Mesothelial cell of epicardium (in vitro differentiated cells): ENCODE results near the gene IL22RA1. TPM values are rescaled to one million over a fixed set of nuclear protein-coding genes. Genes with fewer than 3 reads are reported as not detected.

Experiments used
- DNase-seq, 2 experiments: peaks; one replicate each; pipeline ENCODE4 v3.0.0; 2021; ENCODE audit warnings: low spot score in 2 of 2; ENCODE audit not compliant: unreplicated experiment in 2 of 2
- H3K27ac Mint-ChIP-seq: 2 replicates; pipeline ENCODE4 v1.8.0; 2021; ENCODE audit warnings: mixed read lengths
- H3K27me3 Mint-ChIP-seq: 2 replicates; pipeline ENCODE4 v1.8.0; 2021; ENCODE audit warnings: low read depth, mixed read lengths
- H3K36me3 Mint-ChIP-seq: 2 replicates; pipeline ENCODE4 v1.8.0; 2021; ENCODE audit warnings: mixed read lengths
- H3K4me1 Mint-ChIP-seq: 2 replicates; pipeline ENCODE4 v1.8.0; 2021; ENCODE audit warnings: mixed read lengths
- H3K4me3 Mint-ChIP-seq: 2 replicates; pipeline ENCODE4 v1.8.0; 2021; ENCODE audit warnings: mild to moderate bottlenecking, moderate library complexity, mixed read lengths
- H3K9me3 Mint-ChIP-seq: 2 replicates; pipeline ENCODE4 v1.8.0; 2021; ENCODE audit warnings: mixed read lengths
- CTCF ChIP-seq: fragments of 200-600 bp; sonication (generic); IDR thresholded peaks from one replicate; pipeline ENCODE4 v1.5.0; 2021; ENCODE audit warnings: antibody characterized with exemption; ENCODE audit not compliant: unreplicated experiment
- total RNA-seq: library from RNA; stranded (reverse); gene quantifications from 3 replicates; pipeline ENCODE4 v1.2.1, GENCODE V29; 2021

IL22RA1 gene
- total RNA-seq, 1 donor from 2014 or later = 0.09 TPM

- H3K4me1 Mint-ChIP-seq = peaks cover 4% of the 10 kb centered on the region
- no peaks in the 10 kb centered on the region for H3K27me3 Mint-ChIP-seq
Measured at GRCh38 chr1:24167008-24167407, 24.1 kb upstream of the IL22RA1 start.

GRCh38 chr1:24165500-24165899 lies 22.6 kb upstream of the IL22RA1 start:
- Mint-ChIP-seq H3K27ac (no peak overlapping the region), H3K9me3 (no peaks in the 10 kb centered on the region), H3K36me3 (peaks cover 42% of the 10 kb centered on the region), H3K4me1 (peaks cover 6% of the 10 kb centered on the region), H3K27me3 (no peaks in the 10 kb centered on the region), H3K4me3 (no peak overlapping the region)
- no peak for TF ChIP-seq CTCF
- no peak for DNase-seq

More at GRCh38 chr1:24167008-24167407, 24.1 kb upstream of the IL22RA1 start:
- peaks cover 42% of the 10 kb centered on the region for H3K36me3 Mint-ChIP-seq
- no peak overlapping the region for H3K4me3 Mint-ChIP-seq
- TF ChIP-seq CTCF = no peak
- DNase-seq = no peak
- no peak overlapping the region for H3K27ac Mint-ChIP-seq
- H3K9me3 Mint-ChIP-seq = no peaks in the 10 kb centered on the region

- DNase-seq = no peak
- no peaks in the 10 kb centered on the region for H3K27me3 Mint-ChIP-seq
- peaks cover 6% of the 10 kb centered on the region for H3K4me1 Mint-ChIP-seq
- H3K36me3 Mint-ChIP-seq = peaks cover 45% of the 10 kb centered on the region
- no peaks in the 10 kb centered on the region for H3K9me3 Mint-ChIP-seq
- no peak overlapping the region for H3K27ac Mint-ChIP-seq
- no peak overlapping the region for H3K4me3 Mint-ChIP-seq
- no peak for TF ChIP-seq CTCF
Measured at GRCh38 chr1:24164004-24164403, 21.1 kb upstream of the IL22RA1 start.

- peaks cover 45% of the 10 kb centered on the region for H3K36me3 Mint-ChIP-seq
- no peak for DNase-seq
- H3K9me3 Mint-ChIP-seq = no peaks in the 10 kb centered on the region
- peak overlapping the region; percentile 66 for H3K27ac Mint-ChIP-seq
- peaks cover 6% of the 10 kb centered on the region for H3K4me1 Mint-ChIP-seq
- TF ChIP-seq CTCF = no peak
- H3K4me3 Mint-ChIP-seq = no peak overlapping the region
- H3K27me3 Mint-ChIP-seq = no peaks in the 10 kb centered on the region
Measured at GRCh38 chr1:24162201-24162600, 19.3 kb upstream of the IL22RA1 start.

GRCh38 chr1:24161270-24161669 lies 18.3 kb upstream of the IL22RA1 start:
- Mint-ChIP-seq H3K9me3 (no peaks in the 10 kb centered on the region), H3K27ac (peak overlapping the region; percentile 53), H3K36me3 (peaks cover 38% of the 10 kb centered on the region), H3K27me3 (no peaks in the 10 kb centered on the region), H3K4me1 (peaks cover 6% of the 10 kb centered on the region), H3K4me3 (no peak overlapping the region)
- no peak for TF ChIP-seq CTCF
- no peak for DNase-seq

- H3K9me3 Mint-ChIP-seq = no peaks in the 10 kb centered on the region
- DNase-seq = no peak
- H3K27ac Mint-ChIP-seq = no peak overlapping the region
- no peak overlapping the region for H3K4me3 Mint-ChIP-seq
- H3K36me3 Mint-ChIP-seq = peaks cover 26% of the 10 kb centered on the region
- no peak for TF ChIP-seq CTCF
- peaks cover 9% of the 10 kb centered on the region for H3K4me1 Mint-ChIP-seq
- no peaks in the 10 kb centered on the region for H3K27me3 Mint-ChIP-seq
Measured at GRCh38 chr1:24159366-24159765, 16.4 kb upstream of the IL22RA1 start.
